ENCODE results near the gene MOB3B. TPM values are rescaled to one million over a fixed set of nuclear protein-coding genes. Genes with fewer than 3 reads are reported as not detected.
A peak's percentile ranks its signal among the peaks of the same experiment; 100 is the strongest.

Gene MOB3B
- total and polyA plus RNA-seq, 10 of the 15 experiments (the other 5 are each of a cell fraction or from before 2014, with no cell fraction given) = 0.44 to 2.7 (median 0.91) TPM

DNA sequence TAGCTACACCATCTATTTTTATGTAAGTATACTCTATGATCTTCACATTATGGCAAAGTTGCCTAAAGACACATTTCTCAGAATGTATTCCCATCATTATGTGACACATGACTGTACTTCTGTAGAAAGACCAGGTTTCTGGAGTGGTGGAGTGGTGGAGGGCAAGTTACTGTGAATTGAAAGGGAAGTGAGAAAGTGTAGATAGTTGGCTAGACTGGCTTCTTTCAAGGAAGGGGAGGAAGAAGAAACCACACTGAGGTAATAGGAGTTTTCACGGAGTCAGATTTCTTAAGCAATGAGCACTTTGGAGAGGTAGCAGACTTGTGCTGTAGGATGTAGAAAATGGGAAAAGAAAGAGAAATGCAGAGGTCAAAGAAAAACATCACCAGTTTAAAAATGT is 181.7 kb downstream of the MOB3B start:
- no peak overlapping the region for H3K4me3 ChIP-seq
- DNase-seq (ENCODE audit: low read depth, low spot score) (no peak), FAIRE-seq (peak; percentile 27), ATAC-seq (peak; percentile 39)
- 94% methylated on average over 1 of the region's 1 CpG for WGBS (ENCODE audit: insufficient coverage, insufficient replicate concordance, low lambda C conversion rate, missing lambda C conversion rate)
- H3K27me3 ChIP-seq (replicated peaks in 1 of 2; ENCODE audit: control insufficient read depth in 2 of 2, insufficient read depth in 2 of 2, low read length in 1 of 2) = no peaks in the 10 kb centered on the region
- SMC1A ChIA-PET (ENCODE audit: uncharacterized antibody, unreplicated experiment) = interaction anchor here (1.3 kb wide), 1 partner anchor 19 kb away, joined by 4 read pairs; no protein-coding TSS in a partner anchor
- H3K4me2 ChIP-seq (ENCODE audit: control insufficient read depth, insufficient read depth) = no peak overlapping the region
- BruUV-seq (replicated peaks) = no TSS peak
- RAD21 ChIA-PET (ENCODE audit: unreplicated experiment) = interaction anchor here (0.8 kb wide), 1 partner anchor 182 kb away, joined by 3 read pairs; the partner anchor contains the start of gene MOB3B
- POLR2A ChIA-PET = no interaction called here
- H3K36me3 ChIP-seq (ENCODE audit: control insufficient read depth in 2 of 2, insufficient read depth in 2 of 2, low read length in 1 of 2) = no peaks in the 10 kb centered on the region; a peak in 1 of 4 replicates
- CTCF ChIA-PET = interaction anchor here (1.0 to 1.2 kb wide), 3 partner anchors 10 to 18 kb away, joined by 3 read pairs; no protein-coding TSS in a partner anchor
- TF ChIP-seq ZNF24 (IDR thresholded peaks at IDR 0.05) (no peak), SPI1 (IDR thresholded peaks at IDR 0.05; ENCODE audit: borderline replicate concordance, insufficient read depth, low read depth, low read length) (peak; percentile 42; the same call in 1 of the 2 replicates), NRF1 (conservative IDR thresholded peaks at IDR 0.05; ENCODE audit: low read depth, low read length) (no peak), HSF1 (IDR thresholded peaks at IDR 0.05; ENCODE audit: low read depth, low read length) (no peak), MEF2A (IDR thresholded peaks at IDR 0.05; ENCODE audit: insufficient read depth, low read depth, low read length) (no peak), NFYB (IDR thresholded peaks at IDR 0.05; ENCODE audit: insufficient read depth, low read depth, low read length) (no peak)
- H3K4me1 ChIP-seq (ENCODE audit: control insufficient read depth, insufficient read depth, low read length) = peaks cover 17% of the 10 kb centered on the region
- H3K79me2 ChIP-seq (ENCODE audit: control insufficient read depth, insufficient read depth, low read length) = no peaks in the 10 kb centered on the region
- H3K9me3 ChIP-seq (replicated peaks; ENCODE audit: control insufficient read depth, insufficient read depth, low read length) = no peaks in the 10 kb centered on the region
- in situ Hi-C loops (cut with MboI) (no loop called here), intact Hi-C loops (cut with micrococcal nuclease; ENCODE audit: unreplicated experiment) (no loop called here)
- no peak overlapping the region for H3K27ac ChIP-seq (ENCODE audit: control insufficient read depth, insufficient read depth)
- no peak overlapping the region for H2AFZ ChIP-seq (ENCODE audit: control insufficient read depth, low read depth, low read length)
- no peaks in the 10 kb centered on the region for H4K20me1 ChIP-seq (ENCODE audit: control insufficient read depth, insufficient read depth)
- H3K9ac ChIP-seq (ENCODE audit: control insufficient read depth, insufficient read depth, low read length) = no peak overlapping the region

All from GM12878 (cell line).